ENCODE results near the gene GDPD2. TPM values are rescaled to one million over a fixed set of nuclear protein-coding genes. Genes with fewer than 3 reads are reported as not detected.
"Not testable (repeated sequence)": the region's sequence is repeated elsewhere in the genome, so short reads cannot be mapped to it uniquely, and the experiment has no call there.

Gene GDPD2, protein sequence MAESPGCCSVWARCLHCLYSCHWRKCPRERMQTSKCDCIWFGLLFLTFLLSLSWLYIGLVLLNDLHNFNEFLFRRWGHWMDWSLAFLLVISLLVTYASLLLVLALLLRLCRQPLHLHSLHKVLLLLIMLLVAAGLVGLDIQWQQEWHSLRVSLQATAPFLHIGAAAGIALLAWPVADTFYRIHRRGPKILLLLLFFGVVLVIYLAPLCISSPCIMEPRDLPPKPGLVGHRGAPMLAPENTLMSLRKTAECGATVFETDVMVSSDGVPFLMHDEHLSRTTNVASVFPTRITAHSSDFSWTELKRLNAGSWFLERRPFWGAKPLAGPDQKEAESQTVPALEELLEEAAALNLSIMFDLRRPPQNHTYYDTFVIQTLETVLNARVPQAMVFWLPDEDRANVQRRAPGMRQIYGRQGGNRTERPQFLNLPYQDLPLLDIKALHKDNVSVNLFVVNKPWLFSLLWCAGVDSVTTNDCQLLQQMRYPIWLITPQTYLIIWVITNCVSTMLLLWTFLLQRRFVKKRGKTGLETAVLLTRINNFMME
- not detected for polyA plus RNA-seq (2012; ENCODE audit: missing spikeins)

DNA sequence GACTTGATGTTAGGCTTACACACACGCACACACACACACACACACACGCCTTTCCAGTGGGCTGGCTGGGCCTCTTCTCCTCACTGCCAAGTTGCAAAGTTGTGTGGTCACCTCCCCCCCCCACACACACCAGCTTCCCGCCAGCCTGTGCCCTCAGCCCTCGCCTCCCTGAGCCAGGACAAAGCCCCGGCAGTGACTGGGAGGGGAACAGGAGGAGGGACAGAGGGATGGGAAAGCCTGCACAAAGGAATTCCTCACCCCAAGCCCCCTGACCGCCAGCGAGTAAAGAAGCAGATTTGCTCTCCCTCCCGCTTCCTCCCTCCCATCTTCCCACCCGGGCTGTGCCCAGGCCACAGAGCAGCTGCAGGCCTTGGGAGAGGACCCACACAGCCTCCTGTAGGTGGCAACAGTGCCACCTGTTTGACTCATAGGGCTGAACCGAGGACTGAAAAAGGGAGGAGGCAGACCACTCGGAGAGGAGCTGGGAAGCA lies at the start of gene GDPD2:
Gene GDPD2, plus strand, starts transcription at position 464 of the 491 bp plus-strand sequence. CDS start 1,671 bp downstream, outside the sequence.
- no peak for TF ChIP-seq TAF1 (IDR thresholded peaks at IDR 0.05; ENCODE audit: borderline replicate concordance, low read depth, low read length)
- no peak for TF ChIP-seq POLR2A (IDR thresholded peaks at IDR 0.05; ENCODE audit: low read depth, low read length)
- no peak for TF ChIP-seq POLR2AphosphoS5 (IDR thresholded peaks at IDR 0.05; ENCODE audit: low read depth, low read length)
- no peak for FAIRE-seq
- no peak for DNase-seq (ENCODE audit: insufficient read length)

- TF ChIP-seq POLR2AphosphoS5 (IDR thresholded peaks at IDR 0.05; ENCODE audit: low read depth, low read length), result no peak
- no peak for TF ChIP-seq POLR2A (IDR thresholded peaks at IDR 0.05; ENCODE audit: low read depth, low read length)
- TF ChIP-seq TAF1 (IDR thresholded peaks at IDR 0.05; ENCODE audit: borderline replicate concordance, low read depth, low read length), result no peak
- DNase-seq (ENCODE audit: insufficient read length) (no peak), FAIRE-seq (no peak)
These were observed 36.9 kb upstream of the GDPD2 start for GRCh38 chrX:70386235-70386634.

- TF ChIP-seq POLR2A (IDR thresholded peaks at IDR 0.05; ENCODE audit: low read depth, low read length) (no peak), POLR2AphosphoS5 (IDR thresholded peaks at IDR 0.05; ENCODE audit: low read depth, low read length) (no peak), TAF1 (IDR thresholded peaks at IDR 0.05; ENCODE audit: borderline replicate concordance, low read depth, low read length) (no peak)
- DNase-seq (ENCODE audit: insufficient read length) (no peak), FAIRE-seq (no peak)
These were observed 24.2 kb upstream of the GDPD2 start for GRCh38 chrX:70398899-70399298.

- DNase-seq (ENCODE audit: insufficient read length); FAIRE-seq: not testable (repeated sequence)
These were observed 22.9 kb upstream of the GDPD2 start for GRCh38 chrX:70400181-70400580.

DNA sequence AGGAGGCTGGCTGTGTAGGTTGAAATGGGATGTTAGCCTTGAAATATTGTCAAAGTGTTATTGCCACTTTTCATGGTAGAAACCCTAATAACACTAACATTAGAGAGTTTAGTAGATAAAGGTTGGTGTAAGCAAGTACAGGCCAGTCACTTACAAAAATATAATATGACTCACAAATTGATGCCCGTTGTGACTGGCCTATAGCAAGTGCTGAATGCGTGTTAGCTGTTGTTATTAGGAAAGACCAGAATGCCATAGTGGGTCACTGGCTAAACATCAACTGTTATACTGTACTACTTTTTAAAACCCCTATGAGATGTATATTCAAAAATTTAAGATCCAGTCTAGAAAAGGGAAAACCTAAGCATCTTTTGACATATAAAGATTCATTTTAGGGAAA lies 20.4 kb upstream of the GDPD2 start:
- TF ChIP-seq POLR2AphosphoS5 (IDR thresholded peaks at IDR 0.05; ENCODE audit: low read depth, low read length), result no peak
- TF ChIP-seq POLR2A (IDR thresholded peaks at IDR 0.05; ENCODE audit: low read depth, low read length), result no peak
- TF ChIP-seq TAF1 (IDR thresholded peaks at IDR 0.05; ENCODE audit: borderline replicate concordance, low read depth, low read length), result no peak
- FAIRE-seq, result no peak
- no peak for DNase-seq (ENCODE audit: insufficient read length)

DNA sequence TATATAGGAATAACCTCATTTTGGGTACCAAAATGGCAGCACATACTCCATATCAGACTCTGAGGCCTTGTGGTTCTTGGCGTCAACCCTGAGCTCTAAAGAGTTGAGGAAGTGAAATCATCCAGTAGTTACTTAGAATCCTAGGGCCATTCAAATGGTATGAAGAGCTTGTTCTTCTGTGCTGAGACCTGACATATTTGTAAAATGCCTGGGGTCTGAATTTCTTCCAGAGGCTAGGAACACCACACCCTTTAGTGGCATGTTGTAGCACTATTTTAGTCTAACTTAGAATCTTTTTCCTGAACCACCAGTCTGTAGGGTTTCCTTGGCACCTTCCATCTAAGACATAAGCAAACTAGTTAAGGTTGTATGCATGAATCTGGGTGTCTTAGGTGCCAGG lies 18.1 kb upstream of the GDPD2 start:
- FAIRE-seq, result no peak
- no peak for TF ChIP-seq POLR2A (IDR thresholded peaks at IDR 0.05; ENCODE audit: low read depth, low read length)
- no peak for TF ChIP-seq POLR2AphosphoS5 (IDR thresholded peaks at IDR 0.05; ENCODE audit: low read depth, low read length)
- TF ChIP-seq TAF1 (IDR thresholded peaks at IDR 0.05; ENCODE audit: borderline replicate concordance, low read depth, low read length), result no peak
- DNase-seq (ENCODE audit: insufficient read length), result no peak

DNA sequence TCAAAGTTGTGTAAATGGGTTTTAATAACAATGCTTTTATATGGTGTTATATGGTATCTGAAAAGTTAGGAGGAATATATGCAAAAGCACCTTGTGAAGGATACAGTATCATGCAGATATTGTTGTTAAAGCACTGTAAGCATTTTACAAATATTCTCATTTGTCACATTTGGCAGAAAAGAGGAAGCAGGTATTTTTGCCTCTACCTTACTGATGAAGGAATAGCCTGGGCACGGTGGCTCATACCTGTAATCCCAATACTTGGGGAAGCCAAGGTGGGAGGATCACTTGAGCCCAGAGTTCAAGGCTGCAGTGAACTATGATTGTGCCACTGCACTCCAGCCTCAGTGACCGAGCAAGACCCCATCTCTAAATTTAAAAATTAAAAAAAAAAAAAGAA lies 12.2 kb upstream of the GDPD2 start:
- DNase-seq (ENCODE audit: insufficient read length), result no peak
- no peak for TF ChIP-seq TAF1 (IDR thresholded peaks at IDR 0.05; ENCODE audit: borderline replicate concordance, low read depth, low read length)
- TF ChIP-seq POLR2AphosphoS5 (IDR thresholded peaks at IDR 0.05; ENCODE audit: low read depth, low read length), result no peak
- FAIRE-seq, result no peak

DNA sequence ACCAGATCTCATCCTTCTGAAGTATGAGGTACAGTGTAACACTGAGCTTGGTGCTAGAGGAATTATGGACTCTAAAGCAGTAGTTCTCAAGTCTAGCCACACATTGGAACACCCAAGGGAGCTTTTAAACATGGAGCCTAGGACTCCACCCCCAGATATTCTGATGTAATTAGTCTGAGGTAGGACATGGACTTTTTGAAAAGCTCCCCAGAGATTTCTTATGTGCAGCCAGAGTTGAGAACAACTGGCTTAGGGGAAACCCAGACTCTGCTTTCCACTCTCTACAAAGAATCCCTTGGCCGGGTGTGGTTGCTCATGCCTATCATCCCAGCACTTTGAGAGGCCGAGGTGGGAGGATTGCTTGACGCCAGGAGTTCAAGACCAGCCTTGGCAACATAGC lies 11.6 kb upstream of the GDPD2 start:
- no peak for DNase-seq (ENCODE audit: insufficient read length)
- FAIRE-seq, result no peak
- no peak for TF ChIP-seq POLR2AphosphoS5 (IDR thresholded peaks at IDR 0.05; ENCODE audit: low read depth, low read length)
- no peak for TF ChIP-seq POLR2A (IDR thresholded peaks at IDR 0.05; ENCODE audit: low read depth, low read length)
- no peak for TF ChIP-seq TAF1 (IDR thresholded peaks at IDR 0.05; ENCODE audit: borderline replicate concordance, low read depth, low read length)

GRCh38 chrX:70421618-70422017 lies 1.5 kb upstream of the GDPD2 start:
- TF ChIP-seq POLR2AphosphoS5 (IDR thresholded peaks at IDR 0.05; ENCODE audit: low read depth, low read length), result no peak
- TF ChIP-seq POLR2A (IDR thresholded peaks at IDR 0.05; ENCODE audit: low read depth, low read length), result no peak
- TF ChIP-seq TAF1 (IDR thresholded peaks at IDR 0.05; ENCODE audit: borderline replicate concordance, low read depth, low read length), result no peak
- DNase-seq (ENCODE audit: insufficient read length) (no peak), FAIRE-seq (no peak)

DNA sequence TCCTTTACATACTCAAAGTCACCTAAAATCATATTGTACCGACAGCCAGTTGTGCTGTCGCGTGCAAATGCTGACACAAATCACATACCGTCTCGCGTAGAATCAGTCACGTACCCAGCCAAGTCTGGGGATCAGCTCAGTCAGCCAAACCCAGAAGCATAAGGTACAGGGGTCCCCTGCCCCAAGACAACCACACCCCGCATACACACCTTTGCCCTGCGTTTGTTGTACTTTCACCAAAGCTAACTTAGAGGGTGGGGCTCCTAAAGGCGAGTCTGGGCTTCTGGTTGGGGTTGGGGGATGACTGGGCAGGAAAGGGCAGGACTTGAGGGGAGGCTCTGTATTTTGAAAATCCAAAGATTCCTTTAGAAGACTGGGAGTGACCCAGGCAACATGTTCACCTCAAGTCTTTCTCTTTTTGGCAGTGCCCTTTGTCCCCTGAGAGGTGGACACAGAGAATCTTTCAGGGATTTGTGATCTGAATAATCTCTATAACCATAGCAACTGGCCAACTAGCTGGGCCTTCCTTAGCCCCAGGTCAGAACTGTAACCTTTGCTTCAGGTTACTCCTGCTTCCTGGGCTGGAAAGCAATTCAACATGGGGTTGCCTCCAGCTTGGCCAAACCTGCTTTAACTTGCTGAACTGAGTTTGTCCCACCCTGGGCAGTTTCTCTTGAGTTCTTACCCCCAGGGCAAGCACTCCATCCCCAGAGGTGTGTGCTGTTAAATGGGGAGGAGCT lies 992 bp downstream of the GDPD2 start:
- TF ChIP-seq TAF1 (IDR thresholded peaks at IDR 0.05; ENCODE audit: borderline replicate concordance, low read depth, low read length), result no peak
- no peak for TF ChIP-seq POLR2A (IDR thresholded peaks at IDR 0.05; ENCODE audit: low read depth, low read length)
- no peak for TF ChIP-seq POLR2AphosphoS5 (IDR thresholded peaks at IDR 0.05; ENCODE audit: low read depth, low read length)
- FAIRE-seq, result no peak
- no peak for DNase-seq (ENCODE audit: insufficient read length)

DNA sequence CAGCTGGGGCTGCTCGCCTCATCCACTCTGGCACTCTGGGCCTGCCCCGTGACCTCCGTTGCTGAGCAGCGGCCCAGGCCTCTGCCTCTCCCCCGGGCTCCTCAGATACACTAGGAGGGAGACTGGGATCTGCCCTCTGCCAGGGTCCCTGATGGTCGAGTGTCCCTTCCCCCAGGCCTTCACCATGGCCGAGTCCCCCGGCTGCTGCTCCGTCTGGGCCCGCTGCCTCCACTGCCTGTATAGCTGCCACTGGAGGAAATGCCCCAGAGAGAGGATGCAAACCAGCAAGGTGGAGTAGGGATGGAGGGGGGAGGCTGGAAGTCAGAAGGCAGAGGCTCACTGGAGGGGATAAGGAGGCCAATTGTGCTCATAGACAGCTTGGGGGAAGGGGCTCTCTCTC lies 1.7 kb downstream of the GDPD2 start:
- TF ChIP-seq TAF1 (IDR thresholded peaks at IDR 0.05; ENCODE audit: borderline replicate concordance, low read depth, low read length) (no peak), POLR2A (IDR thresholded peaks at IDR 0.05; ENCODE audit: low read depth, low read length) (no peak), POLR2AphosphoS5 (IDR thresholded peaks at IDR 0.05; ENCODE audit: low read depth, low read length) (no peak)
- no peak for DNase-seq (ENCODE audit: insufficient read length)
- FAIRE-seq, result no peak
